NCI-H524 (cell line): ENCODE data around the gene CD24.
"Not testable (repeated sequence)": the region's sequence is repeated elsewhere in the genome, so short reads cannot be mapped to it uniquely, and the experiment has no call there.

Experiments
- DNase-seq, 2 experiments: peaks; one replicate each; lab custom pipeline; 2025; lab: John Stamatoyannopoulos, UW

Gene CD24

GRCh38 chr6:106974336-106974998 is at the start of gene CD24:
Gene CD24, minus strand, starts transcription at chr6:106974729. Its CDS starts 83 bp downstream, at chr6:106974646.
- peak; percentile 43 to 64 for DNase-seq

- no peak for DNase-seq
Observed at GRCh38 chr6:107021446-107022185, 47.1 kb upstream of the CD24 start.

GRCh38 chr6:107020239-107020638 is 45.7 kb upstream of the CD24 start:
- DNase-seq: no peak

- not testable (repeated sequence) for DNase-seq
Observed at GRCh38 chr6:107019628-107020027, 45.1 kb upstream of the CD24 start.

GRCh38 chr6:107019047-107019446 is 44.5 kb upstream of the CD24 start:
- DNase-seq: no peak

GRCh38 chr6:107009499-107009898 is 35.0 kb upstream of the CD24 start:
- DNase-seq: no peak

GRCh38 chr6:106997392-106998158 is 23.0 kb upstream of the CD24 start:
- DNase-seq: peak; percentile 17 to 47

GRCh38 chr6:106995640-106996039 is 21.1 kb upstream of the CD24 start:
- DNase-seq: no peak

- not testable (repeated sequence) for DNase-seq
Observed at GRCh38 chr6:106989737-106990136, 15.2 kb upstream of the CD24 start.

GRCh38 chr6:106988664-106989063 is 14.1 kb upstream of the CD24 start:
- peak in 1 of 2 experiments; percentile 15 for DNase-seq

GRCh38 chr6:106981926-106982325 is 7.4 kb upstream of the CD24 start:
- no peak for DNase-seq

- no peak for DNase-seq
Observed at GRCh38 chr6:106980926-106981325, 6.4 kb upstream of the CD24 start.

GRCh38 chr6:106979435-106979884 is 4.9 kb upstream of the CD24 start:
- peak; percentile 56 to 78 for DNase-seq

- DNase-seq: no peak
Observed at GRCh38 chr6:106977246-106977645, 2.7 kb upstream of the CD24 start.

- DNase-seq: no peak
Observed at GRCh38 chr6:106976270-106976669, 1.7 kb upstream of the CD24 start.

GRCh38 chr6:106975738-106976064 is 1.2 kb upstream of the CD24 start:
- peak in 1 of 2 experiments; percentile 62 for DNase-seq

GRCh38 chr6:106974999-106975737 is 639 bp upstream of the CD24 start:
- DNase-seq: peak; percentile 33 to 62

GRCh38 chr6:106973836-106974335 is 643 bp downstream of the CD24 start:
- DNase-seq: peak in 1 of 2 experiments; percentile 64

- DNase-seq: peak in 1 of 2 experiments; percentile 44
Observed at GRCh38 chr6:106973018-106973835, 1.3 kb downstream of the CD24 start.

- DNase-seq: no peak
Observed at GRCh38 chr6:106972500-106972899, 2.0 kb downstream of the CD24 start.

- DNase-seq: not testable (repeated sequence)
Observed at GRCh38 chr6:106970769-106971168, 3.8 kb downstream of the CD24 start.
